MV-4-11 (cell line): ENCODE data around the gene EXOC2.
A peak's percentile ranks its signal among the peaks of the same experiment; 100 is the strongest.
"Not testable (repeated sequence)": the region's sequence is repeated elsewhere in the genome, so short reads cannot be mapped to it uniquely, and the experiment has no call there.

ENCODE experiments used
- DNase-seq: peaks from one replicate; lab custom pipeline; 2025; lab: John Stamatoyannopoulos, UW

Gene EXOC2

GRCh38 chr6:626236-626635, 66.7 kb downstream of the EXOC2 start:
- no peak for DNase-seq

GRCh38 chr6:624979-625378, 68.0 kb downstream of the EXOC2 start:
- DNase-seq: no peak

GRCh38 chr6:622462-622861, 70.5 kb downstream of the EXOC2 start:
- DNase-seq: no peak

GRCh38 chr6:621931-622330, 71.0 kb downstream of the EXOC2 start:
- DNase-seq: no peak

GRCh38 chr6:620950-621349, 72.0 kb downstream of the EXOC2 start:
- no peak for DNase-seq

GRCh38 chr6:620166-620565, 72.8 kb downstream of the EXOC2 start:
- no peak for DNase-seq

- no peak for DNase-seq
Observed at GRCh38 chr6:617456-618100, 75.4 kb downstream of the EXOC2 start.

GRCh38 chr6:613981-614380, 79.0 kb downstream of the EXOC2 start:
- DNase-seq: no peak

- no peak for DNase-seq
Observed at GRCh38 chr6:611928-612327, 81.0 kb downstream of the EXOC2 start.

GRCh38 chr6:610882-611281, 82.1 kb downstream of the EXOC2 start:
- peak; percentile 79 for DNase-seq

GRCh38 chr6:609905-610304, 83.0 kb downstream of the EXOC2 start:
- no peak for DNase-seq

- DNase-seq: no peak
Observed at GRCh38 chr6:606829-607379, 86.0 kb downstream of the EXOC2 start.

GRCh38 chr6:605895-606294, 87.0 kb downstream of the EXOC2 start:
- DNase-seq: not testable (repeated sequence)

- DNase-seq: no peak
Observed at GRCh38 chr6:604579-604978, 88.4 kb downstream of the EXOC2 start.

- DNase-seq: no peak
Observed at GRCh38 chr6:603265-603664, 89.7 kb downstream of the EXOC2 start.

- DNase-seq: no peak
Observed at GRCh38 chr6:599576-600448, 93.1 kb downstream of the EXOC2 start.

- no peak for DNase-seq
Observed at GRCh38 chr6:593907-594212, 99.1 kb downstream of the EXOC2 start.

GRCh38 chr6:593139-593906, 99.6 kb downstream of the EXOC2 start:
- DNase-seq: peak; percentile 28

GRCh38 chr6:589090-589489, 103.8 kb downstream of the EXOC2 start:
- no peak for DNase-seq

GRCh38 chr6:586553-586952, 106.4 kb downstream of the EXOC2 start:
- no peak for DNase-seq

- no peak for DNase-seq
Observed at GRCh38 chr6:583635-584034, 109.3 kb downstream of the EXOC2 start.

- DNase-seq: no peak
Observed at GRCh38 chr6:583116-583515, 109.8 kb downstream of the EXOC2 start.

- DNase-seq: no peak
Observed at GRCh38 chr6:582370-582769, 110.6 kb downstream of the EXOC2 start.
